Stimulated activated CD8-positive, alpha-beta memory T cell treated with anti-CD3 and anti-CD28 coated beads, Interleukin-12 subunit alpha, Interleukin-12 subunit beta, amount 100 ng/mL, for 4 hours (primary cell): Measurements from ENCODE around the gene MAPK13.
"Not testable (repeated sequence)": the region's sequence is repeated elsewhere in the genome, so short reads cannot be mapped to it uniquely, and the experiment has no call there.

ENCODE experiments used
- DNase-seq: peaks from one replicate; pipeline ENCODE4 v3.0.0-alpha.2; 2020; ENCODE audit warnings: low read depth

The MAPK13 gene

DNA sequence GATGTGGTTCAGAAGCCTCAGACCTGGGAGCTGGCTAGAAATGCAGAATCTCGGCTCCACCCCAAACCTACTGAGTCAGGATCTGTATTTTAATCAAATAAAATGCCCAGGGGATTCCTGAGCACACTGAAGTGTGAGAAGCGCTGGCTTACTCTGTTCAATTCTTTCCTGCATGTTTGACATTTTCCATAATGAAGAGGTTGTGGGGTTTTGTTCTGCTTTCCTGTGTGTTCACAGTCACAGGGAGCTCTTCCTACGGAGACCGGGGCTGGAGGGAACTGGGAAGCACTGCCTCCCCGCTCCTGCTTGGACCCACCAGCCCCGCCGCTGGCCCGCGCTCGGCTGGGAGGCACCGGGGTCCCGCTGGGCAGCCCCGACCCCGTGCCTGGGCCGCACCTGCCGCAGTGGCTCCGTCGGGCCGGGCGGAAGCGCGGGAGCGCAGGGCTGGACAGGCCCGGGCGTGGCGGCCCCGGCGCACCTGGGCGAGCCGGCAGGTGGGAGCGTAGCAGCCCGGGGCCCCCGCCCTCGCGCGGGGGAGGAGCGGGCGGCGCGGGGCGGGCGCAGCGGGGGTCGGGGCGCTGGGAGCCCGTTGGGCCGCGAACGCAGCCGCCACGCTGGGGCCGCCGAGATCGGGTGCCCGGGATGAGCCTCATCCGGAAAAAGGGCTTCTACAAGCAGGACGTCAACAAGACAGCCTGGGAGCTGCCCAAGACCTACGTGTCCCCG, at the start of gene MAPK13:
MAPK13 (plus strand) TSS at position 573 of the 726 bp plus-strand sequence; CDS start at position 643, 70 bp downstream.
- DNase-seq, result no peak

DNA sequence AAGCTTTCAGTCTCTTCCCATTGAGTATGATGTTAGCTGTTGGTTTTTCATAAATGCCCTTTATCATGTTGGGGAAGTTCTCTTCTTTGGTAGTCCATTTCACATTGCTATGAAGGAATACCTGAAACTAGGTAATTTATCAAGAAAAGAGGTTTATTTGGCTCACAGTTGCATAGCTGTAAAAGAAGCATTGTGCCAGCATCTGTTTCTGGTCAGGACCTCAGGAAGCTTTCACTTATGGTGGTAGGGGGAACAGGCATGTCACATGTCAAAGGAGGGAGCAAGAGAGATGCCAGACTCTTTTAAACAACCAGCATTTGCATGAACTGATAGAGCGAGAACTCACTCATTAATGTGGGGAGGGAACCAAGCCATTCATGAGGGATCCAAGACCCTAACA, 48.0 kb upstream of the MAPK13 start:
- DNase-seq, result no peak

DNA sequence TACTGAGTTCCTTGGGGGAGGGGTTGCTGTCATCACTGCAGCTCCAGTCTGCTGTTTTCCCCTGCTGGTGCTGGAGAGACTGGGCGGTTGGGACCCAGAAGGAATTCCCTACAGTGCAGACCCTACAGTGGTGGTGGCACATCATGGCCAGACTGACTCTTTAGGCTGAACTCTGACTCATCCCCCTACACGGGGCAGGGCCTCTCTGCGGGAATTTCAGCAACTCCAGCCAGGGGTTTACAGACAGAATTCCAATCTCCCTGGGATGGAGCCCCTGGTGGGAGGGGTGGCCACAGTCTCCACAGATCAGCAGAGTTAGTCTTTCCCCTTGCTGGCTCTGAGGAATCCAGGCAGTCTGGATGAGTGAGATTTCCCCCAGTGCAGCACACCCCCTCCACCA, 46.9 kb upstream of the MAPK13 start:
- DNase-seq, result no peak

DNA sequence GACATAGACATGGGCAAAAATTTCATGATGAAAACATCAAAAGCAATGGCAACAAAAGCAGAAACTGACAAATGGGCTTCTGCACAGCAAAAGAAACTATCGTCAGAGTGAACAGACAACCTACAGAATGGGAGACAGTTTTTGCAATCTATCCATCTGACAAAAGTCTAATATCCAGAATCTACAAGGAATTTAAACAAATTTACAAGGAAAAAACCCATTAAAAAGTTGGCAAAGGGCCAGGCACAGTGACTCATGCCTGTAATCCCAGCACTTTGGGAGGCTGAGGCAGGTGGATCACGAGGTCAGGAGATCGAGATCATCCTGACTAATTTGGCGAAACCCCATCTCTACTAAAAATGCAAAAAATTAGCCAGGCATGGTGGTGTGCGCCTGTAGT, 42.1 kb upstream of the MAPK13 start:
- not testable (repeated sequence) for DNase-seq

DNA sequence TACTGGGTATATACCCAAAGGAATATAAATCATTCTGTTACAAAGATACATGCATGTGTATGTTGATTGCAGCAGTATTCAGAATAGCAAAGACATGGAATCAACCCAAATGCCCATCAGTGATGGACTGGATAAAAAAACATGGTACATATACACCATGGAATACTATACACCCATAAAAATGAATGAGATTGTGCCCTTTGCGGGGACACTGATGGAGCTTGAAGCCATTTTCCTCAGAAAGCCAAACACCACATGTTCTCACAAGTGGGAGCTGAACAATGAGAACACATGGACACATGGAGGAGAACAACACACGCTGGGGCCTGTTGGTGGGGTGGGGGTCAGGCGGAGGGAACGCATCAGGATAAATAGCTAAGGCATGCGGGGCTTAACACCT, 41.3 kb upstream of the MAPK13 start:
- no peak for DNase-seq

DNA sequence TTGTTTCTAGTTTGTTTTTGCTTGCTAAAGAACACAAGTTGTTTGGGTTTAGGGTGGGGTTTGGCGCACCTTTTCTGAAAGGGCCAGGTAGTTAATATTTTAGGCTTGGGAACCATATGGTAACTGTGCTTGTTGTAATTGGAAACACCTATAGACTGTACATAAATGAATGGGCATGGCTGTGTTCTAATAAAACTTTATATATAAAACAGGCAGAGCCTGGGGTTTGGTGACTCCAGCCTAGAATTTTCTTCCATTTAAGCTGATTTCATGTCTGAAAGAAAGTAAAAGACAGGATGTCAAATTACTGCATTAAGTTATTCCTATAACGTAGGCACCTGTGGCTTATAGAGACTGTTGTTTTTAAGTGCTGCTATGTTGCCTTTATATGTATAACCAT, 36.1 kb upstream of the MAPK13 start:
- no peak for DNase-seq

DNA sequence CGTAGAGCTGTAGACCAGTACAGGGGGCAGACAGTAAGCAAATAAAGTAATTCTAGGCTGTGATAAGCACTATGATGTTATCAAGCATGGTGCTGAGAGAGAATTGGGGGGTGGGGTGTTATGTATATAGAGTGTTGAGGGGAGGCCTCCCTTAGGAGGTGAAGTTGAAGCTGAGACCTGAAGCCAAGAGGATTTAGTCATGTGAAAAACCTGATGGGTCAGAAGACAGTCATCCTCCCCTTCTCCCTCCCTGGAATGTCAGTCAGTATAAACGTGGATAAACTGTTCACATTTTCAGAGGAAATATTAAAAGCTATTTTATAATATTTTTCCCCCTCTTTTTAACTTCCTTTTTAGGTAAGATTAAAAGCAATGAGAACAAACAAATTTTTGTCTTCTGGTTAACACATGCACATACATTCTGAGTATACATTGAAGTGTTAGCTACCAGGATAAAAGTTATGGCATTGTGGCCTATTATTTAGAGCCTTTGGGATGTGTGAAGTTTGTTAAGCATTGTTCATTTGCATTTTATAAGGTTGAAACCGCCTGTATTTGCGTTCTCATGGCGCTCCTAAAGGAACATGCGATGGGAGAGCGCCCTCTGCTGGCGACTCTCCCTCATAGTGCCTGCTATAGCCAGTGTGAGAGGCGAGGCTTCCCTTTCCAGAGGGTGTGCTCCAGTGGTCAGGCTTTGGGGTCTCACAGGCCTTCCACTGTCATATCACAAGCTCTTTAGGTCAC, 35.4 kb upstream of the MAPK13 start:
- peak; percentile 61 for DNase-seq

DNA sequence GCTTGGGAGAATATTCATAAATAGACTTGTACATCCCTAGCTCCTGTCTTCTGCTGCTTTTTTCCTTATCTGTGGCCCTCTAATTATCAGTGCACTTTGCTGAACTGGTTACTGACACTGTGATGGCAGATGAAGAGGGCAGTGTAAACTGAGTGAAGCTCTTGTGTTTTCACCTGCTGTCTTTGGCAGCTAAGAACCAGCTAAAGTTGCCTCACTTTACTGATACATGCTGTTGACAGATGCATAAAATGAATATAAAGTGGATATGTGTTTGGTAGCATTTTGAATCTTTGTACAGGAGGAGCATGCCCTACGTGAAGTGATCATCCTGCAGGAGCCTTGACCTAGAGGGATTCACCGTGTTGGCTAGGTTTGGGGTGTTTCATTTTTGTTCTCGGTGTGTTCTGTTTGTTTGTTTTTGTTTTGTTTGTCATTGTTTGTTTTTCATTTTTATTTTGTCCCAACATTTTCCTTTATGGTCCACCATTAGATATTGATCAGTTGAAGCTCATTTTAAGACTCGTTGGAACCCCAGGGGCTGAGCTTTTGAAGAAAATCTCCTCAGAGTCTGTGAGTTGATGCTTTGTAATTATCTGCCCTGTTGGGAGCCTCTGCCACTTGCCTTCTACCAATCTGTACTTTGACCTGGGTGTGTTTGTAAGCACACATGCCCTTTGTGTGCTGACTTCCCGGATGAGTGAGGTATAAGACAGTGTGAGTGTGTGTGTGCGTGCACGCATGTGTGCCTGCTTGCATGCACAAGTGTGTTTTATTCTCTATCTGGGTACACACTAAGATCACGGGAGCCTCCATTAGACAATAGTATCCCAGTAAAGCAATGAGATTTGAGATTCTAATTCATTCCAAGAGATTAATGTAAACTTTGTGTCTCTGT, 34.6 kb upstream of the MAPK13 start:
- DNase-seq, result no peak

DNA sequence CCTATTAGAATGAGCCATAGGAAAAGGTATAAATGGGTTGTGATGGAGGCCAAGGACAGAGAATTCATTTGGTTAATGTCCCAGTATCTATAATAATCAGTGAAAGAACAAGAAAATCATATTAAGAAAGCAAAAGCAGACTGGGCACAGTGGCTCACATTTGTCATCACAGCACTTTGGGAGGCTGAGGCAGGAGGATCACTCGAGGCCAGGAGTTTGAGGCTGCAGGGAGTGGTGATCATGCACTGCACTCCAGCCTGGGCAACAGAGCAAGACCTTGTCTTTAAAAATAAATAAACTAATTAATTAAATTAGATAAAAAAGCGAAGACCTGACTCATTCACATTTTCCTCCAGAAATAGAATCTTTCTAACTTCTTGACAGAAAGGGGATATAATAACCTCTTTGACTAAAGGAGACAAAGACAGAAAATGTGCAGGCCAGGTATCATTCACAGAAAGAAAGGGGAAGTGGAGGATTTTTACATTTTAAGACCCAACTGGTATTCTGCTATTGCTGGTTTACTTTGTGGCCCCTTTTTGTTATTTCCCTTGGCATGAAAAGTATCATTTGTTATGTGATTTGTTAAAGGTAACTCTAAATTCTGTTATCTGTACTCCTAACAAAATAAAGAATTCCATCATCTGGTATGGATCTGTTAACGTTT, 31.9 kb upstream of the MAPK13 start:
- no peak for DNase-seq

DNA sequence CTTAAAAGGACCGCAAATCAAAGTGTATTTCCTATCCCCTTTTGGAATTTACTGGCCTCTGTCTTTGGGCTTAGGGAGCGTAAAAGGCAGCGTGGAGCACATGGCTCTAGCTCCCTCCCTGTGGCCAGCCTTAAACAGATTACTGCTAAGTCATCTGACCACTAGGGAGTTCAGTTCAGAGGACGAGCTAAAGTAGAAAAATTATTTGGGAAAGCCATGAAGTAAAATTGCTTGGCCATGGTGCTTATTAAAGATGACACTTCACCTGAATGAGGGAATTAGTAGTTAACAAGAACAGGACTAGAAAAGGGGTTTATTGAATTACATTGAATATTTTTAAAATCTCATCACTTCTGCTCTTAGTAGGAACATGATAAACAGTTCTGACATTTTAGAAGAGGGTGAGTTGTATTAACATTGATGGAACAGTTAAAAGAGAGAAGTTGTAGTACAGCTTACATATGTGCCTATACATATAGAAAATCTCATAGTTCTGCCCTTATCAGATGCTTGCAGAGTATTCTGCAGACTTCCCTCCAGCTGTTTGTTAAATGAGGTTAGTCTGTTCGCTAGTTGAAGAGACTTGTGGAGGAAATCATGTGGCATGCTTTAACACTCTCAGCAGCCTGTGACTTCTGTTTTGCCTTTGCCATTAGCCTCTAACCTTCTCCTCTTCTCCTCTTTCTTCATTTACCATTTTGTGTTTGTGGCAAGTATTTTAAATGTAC, 31.2 kb upstream of the MAPK13 start:
- no peak for DNase-seq

DNA sequence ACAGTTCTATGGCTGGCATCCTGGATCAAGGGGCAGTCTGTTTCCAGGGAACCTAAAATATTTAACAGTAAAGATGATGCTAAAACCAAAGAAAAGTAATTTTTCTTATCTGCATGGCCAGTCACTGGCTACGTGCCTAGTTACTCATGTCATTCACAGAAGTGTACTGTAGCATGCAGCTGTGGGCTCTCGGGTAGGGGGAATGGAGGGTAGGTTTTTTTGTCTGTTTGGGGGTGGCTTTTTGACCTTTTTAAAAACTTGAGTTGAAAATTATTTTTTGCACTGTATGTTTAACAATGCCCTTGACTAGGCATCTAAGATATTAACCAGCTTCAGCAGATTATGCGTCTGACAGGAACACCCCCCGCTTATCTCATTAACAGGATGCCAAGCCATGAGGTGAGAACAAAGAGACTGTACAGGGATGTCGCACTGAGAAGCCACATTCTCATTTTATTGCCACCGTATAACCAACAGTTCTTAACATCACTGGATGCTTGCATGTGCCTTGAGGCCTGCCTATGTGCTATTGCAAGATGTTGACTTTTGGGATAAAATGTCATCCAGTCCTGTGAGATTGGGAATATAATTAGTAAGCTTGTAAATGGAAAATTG, 30.3 kb upstream of the MAPK13 start:
- DNase-seq, result no peak

DNA sequence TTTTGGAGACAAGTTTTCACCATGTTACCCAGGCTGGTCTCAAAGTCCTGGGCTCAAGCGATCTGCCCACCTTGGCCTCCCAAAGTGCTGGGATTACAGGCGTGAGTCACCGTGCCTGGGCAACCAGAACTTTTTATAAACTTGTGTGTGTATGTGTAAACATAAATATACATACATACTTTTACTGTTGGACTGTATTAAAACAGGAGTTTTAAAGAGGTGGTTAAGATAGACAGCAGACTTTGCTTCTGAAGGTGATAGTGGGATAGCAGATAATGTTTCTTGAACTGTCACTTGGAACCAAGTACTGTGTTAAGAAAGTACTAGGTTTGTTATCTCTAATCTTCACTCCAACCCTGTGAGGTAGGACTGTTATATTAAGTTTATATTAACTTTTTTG, 28.6 kb upstream of the MAPK13 start:
- no peak for DNase-seq

DNA sequence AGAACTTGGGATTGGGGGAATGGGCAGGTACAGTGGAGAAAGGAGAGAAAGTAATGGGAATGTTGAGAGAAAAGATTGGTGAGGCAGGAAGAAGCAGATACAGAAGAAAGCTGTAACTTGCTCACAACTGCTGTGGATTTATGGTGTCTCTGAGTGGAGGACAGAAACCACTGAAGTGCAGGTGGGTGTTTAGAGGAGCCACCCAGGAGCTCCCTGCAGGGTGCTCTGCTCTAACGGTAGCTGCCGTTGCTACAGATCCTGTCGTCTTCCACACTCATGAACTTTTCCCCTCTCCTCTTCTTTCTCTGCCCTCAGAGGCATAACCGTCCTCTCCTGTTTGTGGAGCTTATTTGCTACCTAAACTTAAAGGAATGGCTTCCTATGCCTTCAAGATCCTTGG, 27.5 kb upstream of the MAPK13 start:
- DNase-seq, result no peak

DNA sequence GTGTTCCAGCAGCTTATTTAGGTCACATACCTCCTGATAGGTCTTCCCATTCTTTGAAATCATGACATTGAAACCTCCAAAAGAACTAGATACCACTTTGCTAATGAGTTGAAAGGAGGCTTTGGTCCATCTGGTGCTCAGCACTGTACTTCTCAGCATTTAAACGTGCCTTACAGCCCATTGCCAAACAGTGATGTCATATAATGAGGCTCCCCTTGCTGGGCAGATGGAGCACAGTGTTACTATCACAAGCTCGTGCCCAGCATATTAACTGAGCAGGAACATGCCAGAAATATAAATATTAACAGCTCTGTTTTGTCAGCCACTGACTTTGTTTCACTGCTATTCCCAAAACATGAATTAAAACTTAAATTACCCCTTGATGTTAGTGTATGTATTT, 25.5 kb upstream of the MAPK13 start:
- DNase-seq, result no peak

DNA sequence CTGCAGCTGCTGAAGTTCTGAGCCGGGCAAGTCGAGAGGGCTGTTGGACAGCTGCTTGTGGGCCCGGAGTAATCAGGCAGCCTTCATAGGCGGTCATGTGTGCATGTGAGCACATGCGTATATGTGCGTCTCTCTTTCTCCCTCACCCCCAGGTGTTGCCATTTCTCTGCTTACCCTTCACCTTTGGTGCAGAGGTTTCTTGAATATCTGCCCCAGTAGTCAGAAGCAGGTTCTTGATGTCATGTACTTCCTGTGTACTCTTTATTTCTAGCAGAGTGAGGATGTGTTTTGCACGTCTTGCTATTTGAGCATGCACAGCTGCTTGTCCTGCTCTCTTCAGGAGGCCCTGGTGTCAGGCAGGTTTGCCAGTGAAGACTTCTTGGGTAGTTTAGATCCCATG, 21.2 kb upstream of the MAPK13 start:
- DNase-seq, result no peak

DNA sequence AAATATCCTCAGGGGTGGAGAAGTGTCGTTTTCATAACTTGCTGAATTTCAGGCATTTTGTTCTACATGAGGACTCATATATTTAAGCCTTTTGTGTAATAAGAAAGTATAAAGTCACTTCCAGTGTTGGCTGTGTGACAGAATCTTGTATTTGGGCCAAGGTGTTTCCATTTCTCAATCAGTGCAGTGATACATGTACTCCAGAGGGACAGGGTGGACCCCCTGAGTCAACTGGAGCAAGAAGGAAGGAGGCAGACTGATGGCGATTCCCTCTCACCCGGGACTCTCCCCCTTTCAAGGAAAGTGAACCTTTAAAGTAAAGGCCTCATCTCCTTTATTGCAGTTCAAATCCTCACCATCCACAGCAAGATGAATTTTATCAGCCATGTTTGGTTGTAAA, 20.3 kb upstream of the MAPK13 start:
- DNase-seq, result no peak

DNA sequence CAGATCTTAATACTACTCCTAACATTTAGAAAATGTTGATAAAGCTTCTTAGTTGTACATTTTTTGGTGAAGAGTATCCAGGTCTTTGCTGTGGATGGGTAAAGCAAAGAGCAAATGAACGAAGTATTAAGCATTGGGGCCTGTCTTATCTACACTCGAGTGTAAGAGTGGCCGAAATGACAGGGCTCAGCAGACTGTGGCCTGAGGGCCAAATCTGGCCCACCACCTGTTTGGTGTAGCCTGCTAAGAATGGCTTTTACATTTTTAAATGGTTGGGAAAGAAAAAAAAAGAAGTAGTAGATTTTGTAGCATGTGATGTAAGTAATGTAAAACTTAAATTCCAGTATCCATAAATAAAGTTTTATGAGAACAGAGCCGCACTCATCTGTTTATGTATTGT, 19.4 kb upstream of the MAPK13 start:
- no peak for DNase-seq

DNA sequence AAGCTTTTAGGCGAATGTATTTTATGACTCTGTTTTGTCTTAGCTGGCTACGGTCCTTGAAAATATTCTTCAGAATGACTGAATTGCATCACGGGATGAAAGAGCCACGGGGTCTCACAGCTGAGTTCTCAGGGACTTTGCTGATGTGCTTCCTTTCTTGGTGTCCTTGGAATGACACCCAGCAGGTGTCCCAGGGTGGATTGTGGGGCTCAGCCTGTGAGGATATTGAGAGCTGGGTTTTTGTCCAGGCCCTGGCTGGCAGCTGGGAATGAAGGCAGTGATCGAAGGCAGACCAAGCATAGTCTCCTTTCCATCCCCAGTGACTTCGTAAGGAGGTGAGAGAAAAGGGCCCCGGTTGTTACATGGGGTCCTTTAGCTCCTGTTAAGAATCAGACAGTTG, 18.8 kb upstream of the MAPK13 start:
- no peak for DNase-seq

DNA sequence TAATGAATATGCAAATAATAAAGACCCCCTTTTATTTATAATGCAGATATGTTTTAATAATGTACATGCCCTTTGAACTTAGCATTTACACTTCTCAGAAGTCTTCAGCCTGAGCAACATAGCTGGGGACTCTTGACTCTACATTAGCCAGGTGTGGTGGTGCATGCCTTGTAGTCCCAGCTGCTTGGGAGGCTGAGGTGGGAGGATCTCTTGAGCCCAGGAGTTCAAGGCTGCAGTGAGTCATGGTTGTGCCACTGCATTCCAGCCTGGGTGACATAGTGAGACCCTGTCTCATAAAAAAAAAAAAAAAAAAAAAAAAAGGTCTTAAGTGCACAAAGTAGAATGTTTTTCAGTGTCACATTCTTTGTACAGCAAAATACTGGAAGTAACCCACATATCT, 17.3 kb upstream of the MAPK13 start:
- DNase-seq, result no peak

DNA sequence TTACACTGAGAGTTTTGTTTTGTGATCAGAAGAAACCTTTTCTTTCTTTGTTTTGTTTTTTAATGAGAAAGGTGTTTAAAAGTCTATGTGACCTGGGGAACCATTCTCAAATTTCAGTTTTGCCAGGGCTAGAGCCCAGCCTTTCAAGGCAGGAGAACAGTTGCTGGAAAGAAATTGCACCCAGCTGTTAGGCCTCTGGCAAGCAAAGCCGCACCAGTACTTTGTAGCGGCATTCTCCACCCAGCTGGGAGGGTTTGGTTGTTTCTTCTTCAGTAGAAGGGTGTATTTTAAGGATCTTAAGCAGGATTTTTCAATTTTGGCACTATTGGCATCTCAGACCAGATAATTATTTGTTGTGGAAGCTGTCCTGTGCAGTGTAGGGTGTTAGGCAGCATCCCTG, 16.6 kb upstream of the MAPK13 start:
- no peak for DNase-seq

DNA sequence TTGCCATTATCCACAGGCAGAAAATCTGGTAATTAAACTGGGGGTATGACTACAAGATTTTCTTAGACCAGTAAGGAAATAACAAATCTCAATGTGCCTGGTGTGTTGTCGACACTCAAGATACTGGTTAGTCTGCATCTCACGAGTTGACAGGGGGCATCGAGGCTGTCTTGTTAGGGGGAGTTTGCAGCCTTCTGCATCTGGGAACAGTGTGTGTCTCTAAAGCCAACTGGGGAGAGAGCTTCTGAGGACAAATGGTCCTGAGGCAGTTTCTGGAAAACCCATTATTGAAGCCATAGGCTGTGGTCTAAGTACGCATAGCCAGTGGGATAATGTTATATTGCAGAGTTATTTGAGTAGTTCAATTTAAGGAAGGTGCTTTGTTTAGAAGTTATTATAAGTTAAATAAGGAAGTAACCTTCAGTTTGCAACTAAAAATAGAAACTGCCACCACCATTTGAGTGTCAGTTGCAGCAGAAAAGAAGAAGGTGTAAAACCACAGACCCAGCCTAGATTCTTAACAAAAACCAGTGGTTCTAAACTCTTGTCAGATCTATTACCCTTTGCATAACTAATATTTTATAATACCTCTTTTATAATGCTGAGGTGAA, 15.4 kb upstream of the MAPK13 start:
- DNase-seq, result no peak
